IMR-90 (cell line): ENCODE measurements around the gene CTBP2. TPM values are rescaled to one million over a fixed set of nuclear protein-coding genes. Genes with fewer than 3 reads are reported as not detected.

Experiments
- ATAC-seq: fragments of 200-7000 bp; cut with Tn5 transposase; 2 replicates; pipeline ENCODE4 v1.9.1; 2020; ENCODE audit warnings: low read depth, mild to moderate bottlenecking, moderate library complexity
- BruUV-seq: library from RNA; stranded (reverse); fragments of 400-500 nt; replicated peaks from 2 replicates; lab custom pipeline; 2021; lab: Mats Ljungman, UMichigan
- CTCF ChIA-PET: fragments of 300-600 bp; formaldehyde crosslinking; extraction: SDS; loops from one replicate; lab custom pipeline; 2021; ENCODE audit warnings: antibody characterized with exemption; lab: Yijun Ruan, JAX
- POLR2A ChIA-PET: fragments of 300-600 bp; sonication (Branson Sonifier 250); formaldehyde crosslinking; loops from one replicate; lab custom pipeline; 2022; ENCODE audit warnings: antibody characterized with exemption; ENCODE audit not compliant: unreplicated experiment; lab: Charles Lee
- DNase-seq: peaks from one replicate; pipeline ENCODE4 v3.0.0; 2013
- H2AFZ ChIP-seq: replicated peaks from 2 replicates; pipeline ENCODE3; 2013; ENCODE audit warnings: low read length, mild to moderate bottlenecking; ENCODE audit not compliant: poor library complexity
- H2AK5ac ChIP-seq: 2 replicates; pipeline ENCODE4 v1.6.1; 2013; ENCODE audit warnings: low read depth, low read length, inconsistent platforms
- H2AK9ac ChIP-seq: replicated peaks from 2 replicates; pipeline ENCODE3; 2013; ENCODE audit warnings: mild to moderate bottlenecking, low read depth, low read length, moderate library complexity; ENCODE audit not compliant: poor library complexity
- H2BK120ac ChIP-seq: 2 replicates; pipeline ENCODE4 v1.6.1; 2013; ENCODE audit warnings: low read depth, low read length, inconsistent platforms
- H2BK15ac ChIP-seq: 3 replicates; pipeline ENCODE4 v1.6.1; 2013; ENCODE audit warnings: low read depth, low read length, inconsistent platforms
- H2BK20ac ChIP-seq: 2 replicates; pipeline ENCODE4 v1.6.1; 2013; ENCODE audit warnings: low read depth, mild to moderate bottlenecking, inconsistent platforms, low read length, moderate library complexity
- H2BK5ac ChIP-seq: 2 replicates; pipeline ENCODE4 v1.6.1; 2013; ENCODE audit warnings: mild to moderate bottlenecking, low read depth, low read length, inconsistent platforms; ENCODE audit not compliant: poor library complexity, severe bottlenecking
- H3K14ac ChIP-seq: replicated peaks from 2 replicates; pipeline ENCODE4 v1.6.1; 2013; ENCODE audit warnings: low read depth, low read length, inconsistent platforms
- H3K18ac ChIP-seq: 2 replicates; pipeline ENCODE4 v1.6.1; 2013; ENCODE audit warnings: low read depth, low read length, control low read depth
- H3K23ac ChIP-seq: 2 replicates; pipeline ENCODE4 v1.6.1; 2013; ENCODE audit warnings: low read depth, low read length, inconsistent platforms
- H3K27ac ChIP-seq: 2 replicates; pipeline ENCODE4 v1.5.1; 2013; ENCODE audit warnings: mild to moderate bottlenecking, control low read depth, low read length; ENCODE audit not compliant: insufficient read depth
- H3K27me3 ChIP-seq: 2 replicates; pipeline ENCODE4 v1.6.1; 2013; ENCODE audit warnings: low read length; ENCODE audit not compliant: control insufficient read depth, insufficient read depth
- H3K36me3 ChIP-seq: 2 replicates; pipeline ENCODE4 v1.6.1; 2013; ENCODE audit warnings: low read length, mixed read lengths; ENCODE audit not compliant: control insufficient read depth, insufficient read depth
- H3K4ac ChIP-seq: 2 replicates; pipeline ENCODE4 v1.6.1; 2013; ENCODE audit warnings: low read depth, low read length, inconsistent platforms
- H3K4me1 ChIP-seq: 2 replicates; pipeline ENCODE4 v1.6.1; 2013; ENCODE audit warnings: low read length, mixed read lengths; ENCODE audit not compliant: control insufficient read depth, insufficient read depth
- H3K4me2 ChIP-seq: 2 replicates; pipeline ENCODE4 v1.6.1; 2013; ENCODE audit warnings: low read depth, mild to moderate bottlenecking, control low read depth, low read length, moderate library complexity
- H3K4me3 ChIP-seq: 2 replicates; pipeline ENCODE4 v1.5.1; 2013; ENCODE audit warnings: low read depth, mild to moderate bottlenecking, control low read depth, low read length, moderate library complexity; ENCODE audit not compliant: insufficient read depth
- H3K56ac ChIP-seq: 2 replicates; pipeline ENCODE4 v1.6.1; 2013; ENCODE audit warnings: low read length, inconsistent platforms; ENCODE audit not compliant: insufficient read depth; ENCODE audit errors: extremely low read depth
- H3K79me1 ChIP-seq, 2 experiments: 2 replicates each; pipeline ENCODE4 v1.6.1; 2013; ENCODE audit warnings: low read length in 2 of 2, inconsistent platforms in 1 of 2, low read depth in 1 of 2
- H3K9ac ChIP-seq: 2 replicates; pipeline ENCODE4 v1.6.1; 2013; ENCODE audit warnings: low read depth, low read length, control low read depth
- H3K9me1 ChIP-seq: 2 replicates; pipeline ENCODE4 v1.6.1; 2013; ENCODE audit warnings: low read length, inconsistent platforms; ENCODE audit not compliant: insufficient read depth
- H3K9me3 ChIP-seq: 2 replicates; pipeline ENCODE4 v1.6.1; 2013; ENCODE audit warnings: low read length; ENCODE audit not compliant: control insufficient read depth, insufficient read depth
- H4K20me1 ChIP-seq: 2 replicates; pipeline ENCODE4 v1.6.1; 2013; ENCODE audit warnings: low read length, inconsistent platforms; ENCODE audit not compliant: insufficient read depth
- H4K5ac ChIP-seq: 2 replicates; pipeline ENCODE4 v1.6.1; 2013; ENCODE audit warnings: mild to moderate bottlenecking, low read depth, low read length, control low read depth
- H4K8ac ChIP-seq, 2 experiments: 2 replicates each; pipeline ENCODE4 v1.6.1; 2013; ENCODE audit warnings: low read depth in 2 of 2, low read length in 2 of 2, control low read depth in 1 of 2, inconsistent platforms in 1 of 2
- H4K91ac ChIP-seq: 2 replicates; pipeline ENCODE4 v1.6.1; 2013; ENCODE audit warnings: low read depth, low read length, inconsistent platforms; ENCODE audit not compliant: insufficient read depth
- BHLHE40 ChIP-seq: fragments of 150-350 bp; IDR thresholded peaks from 2 replicates; pipeline ENCODE4 v1.6.1; 2016; ENCODE audit warnings: mild to moderate bottlenecking, low read depth, low read length
- CEBPB ChIP-seq: IDR thresholded peaks from 2 replicates; pipeline ENCODE4 v1.6.1; 2012; ENCODE audit warnings: low read depth, low read length, improper control_type of control experiment
- CHD1 ChIP-seq: IDR thresholded peaks from 2 replicates; pipeline ENCODE4 v1.6.1; 2012; ENCODE audit warnings: low read depth, low read length, improper control_type of control experiment
- FOS ChIP-seq: fragments of 150-350 bp; IDR thresholded peaks from 2 replicates; pipeline ENCODE4 v1.6.1; 2016; ENCODE audit warnings: low read depth, low read length
- MAFK ChIP-seq: IDR thresholded peaks from 2 replicates; pipeline ENCODE4 v1.6.1; 2012; ENCODE audit warnings: low read depth, low read length, improper control_type of control experiment
- MAZ ChIP-seq: IDR thresholded peaks from 2 replicates; pipeline ENCODE4 v1.6.1; 2012; ENCODE audit warnings: low read depth, mild to moderate bottlenecking, low read length, improper control_type of control experiment, moderate library complexity, borderline replicate concordance
- MXI1 ChIP-seq: IDR thresholded peaks from 2 replicates; pipeline ENCODE4 v1.6.1; 2012; ENCODE audit warnings: low read depth, mild to moderate bottlenecking, low read length, moderate library complexity, borderline replicate concordance
- NFE2L2 ChIP-seq: fragments of 150-350 bp; IDR thresholded peaks from 2 replicates; pipeline ENCODE4 v1.6.1; 2016; ENCODE audit warnings: low read depth, mild to moderate bottlenecking, low read length
- POLR2A ChIP-seq: IDR thresholded peaks from 2 replicates; pipeline ENCODE4 v1.6.1; 2012; ENCODE audit warnings: mild to moderate bottlenecking, low read depth, low read length
- RAD21 ChIP-seq: IDR thresholded peaks from 2 replicates; pipeline ENCODE4 v1.6.1; 2012; ENCODE audit warnings: low read length, improper control_type of control experiment
- RCOR1 ChIP-seq: IDR thresholded peaks from 2 replicates; pipeline ENCODE4 v1.6.1; 2012; ENCODE audit warnings: mild to moderate bottlenecking, low read length, improper control_type of control experiment; ENCODE audit not compliant: insufficient replicate concordance
- RFX5 ChIP-seq: IDR thresholded peaks from 2 replicates; pipeline ENCODE4 v1.8.0; 2012; ENCODE audit warnings: low read depth, mild to moderate bottlenecking, low read length, moderate library complexity
- SMC3 ChIP-seq: fragments of 150-350 bp; IDR thresholded peaks from 2 replicates; pipeline ENCODE4 v1.6.1; 2016; ENCODE audit warnings: low read depth, mild to moderate bottlenecking, antibody characterized with exemption, low read length, moderate library complexity
- WGBS, 2 experiments: methylation state at CpG; one replicate each; pipeline versions ENCODE4 v1.1.5 to v1.1.7; 2013; ENCODE audit warnings: missing lambda C conversion rate in 2 of 2; ENCODE audit not compliant: insufficient read length in 1 of 2; ENCODE audit errors: extremely low coverage in 2 of 2; 5-methylcytosine and 5-hydroxymethylcytosine counted together
- dilution Hi-C: fragments of 300-500 bp; cut with HindIII; formaldehyde crosslinking; loops from one replicate; pipeline ENCODE4 v1.14.3; 2018; ENCODE audit warnings: low sequenced_read_pairs; ENCODE audit not compliant: unreplicated experiment
- in situ Hi-C: fragments of 300-500 bp; cut with MboI; formaldehyde crosslinking; loops from 3 replicates; pipeline ENCODE4 v1.14.3; 2019; ENCODE audit warnings: low sequenced_read_pairs, inconsistent platforms, mixed read lengths
- intact Hi-C: fragments of 100-400 bp; cut with micrococcal nuclease; formaldehyde crosslinking; loops from 2 replicates; pipeline ENCODE4 v1.10.0; 2022
- polyA plus RNA-seq, 3 experiments: library from polyadenylated mRNA; depleted of rRNA; stranded (reverse); fragments of >200 nt; gene quantifications; 2 replicates each; pipeline ENCODE4 v1.2.3, GENCODE V29; 2012; ENCODE audit warnings: low replicate concordance in 1 of 3
- total RNA-seq: library from RNA; depleted of rRNA; stranded (reverse); fragments of >200 nt; gene quantifications from 2 replicates; pipeline ENCODE4 v1.2.3, GENCODE V29; 2012
- TF ChIP-seq, protein P1 (sequence below): fragments of 150-350 bp; IDR thresholded peaks from 2 replicates; pipeline ENCODE4 v1.6.1; 2016; ENCODE audit warnings: low read depth, mild to moderate bottlenecking, low read length, moderate library complexity, borderline replicate concordance
- TF ChIP-seq, protein P2 (sequence below): conservative IDR thresholded peaks from 2 replicates; pipeline ENCODE4 v1.5.1; 2012; ENCODE audit warnings: mild to moderate bottlenecking, low read depth, low read length, improper control_type of control experiment
- TF ChIP-seq, protein P3 (sequence below): fragments of 150-350 bp; IDR thresholded peaks from 2 replicates; pipeline ENCODE4 v1.6.1; 2017; ENCODE audit warnings: mild to moderate bottlenecking, antibody characterized with exemption, low read length, low read depth

The CTBP2 gene
- total and polyA plus RNA-seq, 2 of the 4 experiments (the other 2 are of a cell fraction), result 81.0 to 86.6 TPM

DNA sequence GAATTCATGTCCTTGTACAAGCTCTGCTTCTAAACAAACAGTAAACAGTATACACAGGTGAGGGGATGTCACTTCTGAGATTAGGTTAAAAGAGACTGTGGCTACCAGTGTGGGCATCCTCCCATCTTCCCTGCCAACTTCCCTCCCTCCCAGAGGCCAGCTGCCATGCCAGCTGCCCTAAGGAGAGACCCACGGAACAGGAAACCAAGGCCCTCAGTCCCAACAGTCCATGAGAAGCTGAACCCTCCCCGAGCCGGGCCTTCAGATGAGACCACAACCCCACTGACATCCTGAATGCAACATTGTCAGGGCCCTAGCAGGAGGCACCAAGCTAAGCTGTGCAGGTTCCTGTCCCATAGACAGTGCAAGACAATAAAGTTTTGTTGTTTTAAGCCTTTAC lies 106.1 kb downstream of the CTBP2 start:
- H2BK120ac ChIP-seq, result no peak overlapping the region
- in situ Hi-C loops, result loop anchor here (10.0 kb wide), 1 partner anchor 101 kb away; no protein-coding TSS in a partner anchor
- H4K5ac ChIP-seq, result no peak overlapping the region
- dilution Hi-C loops, result no loop called here
- peaks cover 81% of the 10 kb centered on the region for H4K20me1 ChIP-seq
- no peak overlapping the region for H3K4me3 ChIP-seq
- no peaks in the 10 kb centered on the region for H3K27me3 ChIP-seq
- DNase-seq (no peak), ATAC-seq (no peak)
- peaks cover 38 to 95% of the 10 kb centered on the region in 2 experiments for H3K79me1 ChIP-seq
- H2AK5ac ChIP-seq, result no peak overlapping the region
- H3K36me3 ChIP-seq, result peaks cover 2% of the 10 kb centered on the region; the same call in 1 of the 2 replicates
- no peak overlapping the region for H3K9ac ChIP-seq
- H2BK5ac ChIP-seq, result no peak overlapping the region
- H3K27ac ChIP-seq, result no peak overlapping the region
- H3K4ac ChIP-seq, result no peak overlapping the region
- H2AFZ ChIP-seq, result no peak overlapping the region
- TF ChIP-seq RCOR1 (no peak), CEBPB (no peak), MAFK (no peak), NFE2L2 (no peak), MAZ (no peak), CHD1 (no peak), RFX5 (no peak), MXI1 (no peak), POLR2A (no peak), FOS (no peak), RAD21 (no peak), BHLHE40 (no peak), SMC3 (no peak)
- TF ChIP-seq, protein P1, sequence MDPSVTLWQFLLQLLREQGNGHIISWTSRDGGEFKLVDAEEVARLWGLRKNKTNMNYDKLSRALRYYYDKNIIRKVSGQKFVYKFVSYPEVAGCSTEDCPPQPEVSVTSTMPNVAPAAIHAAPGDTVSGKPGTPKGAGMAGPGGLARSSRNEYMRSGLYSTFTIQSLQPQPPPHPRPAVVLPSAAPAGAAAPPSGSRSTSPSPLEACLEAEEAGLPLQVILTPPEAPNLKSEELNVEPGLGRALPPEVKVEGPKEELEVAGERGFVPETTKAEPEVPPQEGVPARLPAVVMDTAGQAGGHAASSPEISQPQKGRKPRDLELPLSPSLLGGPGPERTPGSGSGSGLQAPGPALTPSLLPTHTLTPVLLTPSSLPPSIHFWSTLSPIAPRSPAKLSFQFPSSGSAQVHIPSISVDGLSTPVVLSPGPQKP, result no peak
- TF ChIP-seq, protein P2, sequence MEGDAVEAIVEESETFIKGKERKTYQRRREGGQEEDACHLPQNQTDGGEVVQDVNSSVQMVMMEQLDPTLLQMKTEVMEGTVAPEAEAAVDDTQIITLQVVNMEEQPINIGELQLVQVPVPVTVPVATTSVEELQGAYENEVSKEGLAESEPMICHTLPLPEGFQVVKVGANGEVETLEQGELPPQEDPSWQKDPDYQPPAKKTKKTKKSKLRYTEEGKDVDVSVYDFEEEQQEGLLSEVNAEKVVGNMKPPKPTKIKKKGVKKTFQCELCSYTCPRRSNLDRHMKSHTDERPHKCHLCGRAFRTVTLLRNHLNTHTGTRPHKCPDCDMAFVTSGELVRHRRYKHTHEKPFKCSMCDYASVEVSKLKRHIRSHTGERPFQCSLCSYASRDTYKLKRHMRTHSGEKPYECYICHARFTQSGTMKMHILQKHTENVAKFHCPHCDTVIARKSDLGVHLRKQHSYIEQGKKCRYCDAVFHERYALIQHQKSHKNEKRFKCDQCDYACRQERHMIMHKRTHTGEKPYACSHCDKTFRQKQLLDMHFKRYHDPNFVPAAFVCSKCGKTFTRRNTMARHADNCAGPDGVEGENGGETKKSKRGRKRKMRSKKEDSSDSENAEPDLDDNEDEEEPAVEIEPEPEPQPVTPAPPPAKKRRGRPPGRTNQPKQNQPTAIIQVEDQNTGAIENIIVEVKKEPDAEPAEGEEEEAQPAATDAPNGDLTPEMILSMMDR, result no peak
- TF ChIP-seq, protein P3, sequence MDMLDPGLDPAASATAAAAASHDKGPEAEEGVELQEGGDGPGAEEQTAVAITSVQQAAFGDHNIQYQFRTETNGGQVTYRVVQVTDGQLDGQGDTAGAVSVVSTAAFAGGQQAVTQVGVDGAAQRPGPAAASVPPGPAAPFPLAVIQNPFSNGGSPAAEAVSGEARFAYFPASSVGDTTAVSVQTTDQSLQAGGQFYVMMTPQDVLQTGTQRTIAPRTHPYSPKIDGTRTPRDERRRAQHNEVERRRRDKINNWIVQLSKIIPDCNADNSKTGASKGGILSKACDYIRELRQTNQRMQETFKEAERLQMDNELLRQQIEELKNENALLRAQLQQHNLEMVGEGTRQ, result no peak
- no peak overlapping the region for H2BK15ac ChIP-seq
- H3K9me3 ChIP-seq, result no peaks in the 10 kb centered on the region
- no peak overlapping the region for H3K4me2 ChIP-seq
- no peak overlapping the region for H3K14ac ChIP-seq
- H3K56ac ChIP-seq, result no peak overlapping the region
- peaks cover 23% of the 10 kb centered on the region for H3K9me1 ChIP-seq
- no peak overlapping the region for H3K23ac ChIP-seq
- BruUV-seq, result no TSS peak
- ChIA-PET POLR2A (no interaction called here), CTCF (no interaction called here)
- WGBS, 2 experiments, result no CpG with 5 or more reads among the region's 3 CpGs
- intact Hi-C loops, result no loop called here
- no peak overlapping the region for H2BK20ac ChIP-seq
- no peak overlapping the region for H2AK9ac ChIP-seq
- H3K18ac ChIP-seq, result no peak overlapping the region
- H4K8ac ChIP-seq, result no peak overlapping the region
- H4K91ac ChIP-seq, result no peak overlapping the region
- peaks cover 23% of the 10 kb centered on the region for H3K4me1 ChIP-seq
